BJ (cell line): ENCODE measurements around the gene TMEM100. TPM values are rescaled to one million over a fixed set of nuclear protein-coding genes. Genes with fewer than 3 reads are reported as not detected.

ENCODE experiments used
- CTCF ChIA-PET: fragments of 350-600 bp; formaldehyde crosslinking; extraction: SDS; loops from one replicate; lab custom pipeline; 2021; ENCODE audit warnings: antibody characterized with exemption, inconsistent platforms; lab: Yijun Ruan, JAX
- POLR2A ChIA-PET: fragments of 300-600 bp; sonication (Branson Sonifier 250); formaldehyde crosslinking; extraction: SDS; loops from one replicate; lab custom pipeline; 2021; ENCODE audit warnings: antibody characterized with exemption; lab: Charles Lee
- DNase-seq: peaks from one replicate; pipeline ENCODE4 v3.0.0-alpha.2; 2011; ENCODE audit warnings: low read depth
- H3K27me3 ChIP-seq: 2 replicates; pipeline ENCODE4 v1.6.0; 2011; ENCODE audit warnings: low read length; ENCODE audit not compliant: control insufficient read depth, insufficient read depth
- H3K36me3 ChIP-seq: 2 replicates; pipeline ENCODE4 v1.5.1; 2011; ENCODE audit warnings: low read length; ENCODE audit not compliant: control insufficient read depth, insufficient read depth
- H3K4me3 ChIP-seq: 2 replicates; pipeline ENCODE4 v1.5.1; 2011; ENCODE audit warnings: low read depth, mild to moderate bottlenecking, control low read depth, low read length
- CTCF ChIP-seq: IDR thresholded peaks from 2 replicates; pipeline ENCODE4 v1.5.1; 2011; ENCODE audit warnings: low read depth, mild to moderate bottlenecking, control low read depth, inconsistent platforms, low read length, moderate library complexity; ENCODE audit not compliant: insufficient read depth
- polyA plus RNA-seq: library from polyadenylated mRNA; depleted of rRNA; stranded (reverse); fragments of >200 nt; gene quantifications from 2 replicates; pipeline ENCODE4 v1.2.3, GENCODE V29; 2011

TMEM100 gene
- polyA plus RNA-seq, 1 experiment: 0.07 TPM

- H3K36me3 ChIP-seq: no peaks in the 10 kb centered on the region
- CTCF ChIA-PET: interaction anchor here (0.7 to 1.1 kb wide), 4 partner anchors 18 to 648 kb away, joined by 3 to 5 read pairs (median 4); no protein-coding TSS in a partner anchor
- no peak for TF ChIP-seq CTCF
- POLR2A ChIA-PET: no interaction called here
- H3K4me3 ChIP-seq: no peak overlapping the region
- H3K27me3 ChIP-seq: no peaks in the 10 kb centered on the region
- DNase-seq: no peak
These were observed 32.6 kb downstream of the TMEM100 start for GRCh38 chr17:55690105-55690508.

DNA sequence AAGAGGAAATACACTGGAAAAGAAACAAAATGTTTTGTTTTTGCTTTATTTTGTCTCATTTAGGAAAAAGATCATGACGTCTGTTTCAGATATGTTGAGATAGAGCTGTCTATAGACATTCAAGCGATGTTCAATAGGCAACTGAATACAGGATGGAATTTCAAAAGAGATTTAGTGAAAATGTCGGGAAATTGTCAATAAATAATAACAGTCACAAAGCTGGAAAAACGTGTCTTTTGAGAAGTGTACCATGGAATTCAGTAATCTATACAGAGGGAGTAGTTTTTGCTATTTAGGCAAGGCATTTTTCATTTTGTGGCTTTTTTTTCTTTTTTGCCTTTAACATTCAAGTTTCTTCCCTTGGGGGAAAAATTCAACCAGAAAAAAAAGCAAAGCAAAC, 33.0 kb downstream of the TMEM100 start:
- no peaks in the 10 kb centered on the region for H3K27me3 ChIP-seq
- no peak overlapping the region for H3K4me3 ChIP-seq
- no peak for DNase-seq
- ChIA-PET POLR2A (no interaction called here), CTCF (interaction anchor here (0.7 to 1.1 kb wide), 4 partner anchors 18 to 649 kb away, joined by 3 to 5 read pairs (median 4); no protein-coding TSS in a partner anchor)
- TF ChIP-seq CTCF: no peak
- H3K36me3 ChIP-seq: no peaks in the 10 kb centered on the region

DNA sequence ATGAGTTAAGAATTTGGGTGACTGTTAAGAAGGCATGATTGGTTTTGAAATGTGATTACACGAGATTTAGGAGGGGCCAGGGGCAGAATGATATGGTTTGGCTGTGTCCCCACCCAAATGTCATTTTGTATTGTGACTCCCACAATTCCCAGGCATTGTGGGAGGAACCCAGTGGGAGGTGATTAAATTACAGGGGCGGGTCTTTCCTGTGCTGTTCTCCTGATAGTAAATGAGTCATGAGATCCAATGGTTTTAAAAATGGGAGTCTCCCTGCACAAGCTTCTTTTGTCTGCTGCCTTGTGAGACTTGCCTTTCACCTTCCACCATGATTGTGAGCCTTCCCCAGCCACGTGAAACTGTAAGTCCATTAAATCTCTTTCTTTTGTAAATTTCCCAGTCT, 34.6 kb downstream of the TMEM100 start:
- CTCF ChIA-PET: no interaction called here
- POLR2A ChIA-PET: no interaction called here
- no peak for TF ChIP-seq CTCF
- no peak for DNase-seq
- Histone ChIP-seq H3K27me3 (no peaks in the 10 kb centered on the region), H3K4me3 (no peak overlapping the region), H3K36me3 (no peaks in the 10 kb centered on the region)

DNA sequence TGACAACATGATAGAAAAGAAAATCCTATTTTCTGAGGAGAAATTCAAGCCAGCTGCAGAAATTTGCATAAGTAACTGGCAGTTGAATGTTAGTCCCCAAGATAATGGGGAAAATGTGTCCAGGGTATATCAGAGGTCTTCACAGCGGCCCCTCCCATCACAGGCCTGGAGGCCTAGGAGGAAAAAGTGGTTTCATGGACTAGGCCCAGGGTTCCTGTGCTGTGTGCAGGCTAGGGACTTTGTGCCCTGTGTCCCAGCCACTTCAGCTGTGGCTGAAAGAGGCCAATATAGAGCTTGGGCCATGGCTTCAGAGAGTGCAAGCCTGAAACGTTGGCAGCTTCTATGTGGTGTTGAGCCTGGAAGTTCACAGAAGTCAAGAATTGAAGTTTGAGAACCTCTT, 35.6 kb downstream of the TMEM100 start:
- Histone ChIP-seq H3K36me3 (no peaks in the 10 kb centered on the region), H3K4me3 (no peak overlapping the region), H3K27me3 (no peaks in the 10 kb centered on the region)
- ChIA-PET POLR2A (no interaction called here), CTCF (no interaction called here)
- no peak for TF ChIP-seq CTCF
- DNase-seq: no peak

- DNase-seq: no peak
- ChIA-PET CTCF (no interaction called here), POLR2A (no interaction called here)
- TF ChIP-seq CTCF: no peak
- Histone ChIP-seq H3K36me3 (no peaks in the 10 kb centered on the region), H3K27me3 (no peaks in the 10 kb centered on the region), H3K4me3 (no peak overlapping the region)
These were observed 38.9 kb downstream of the TMEM100 start for GRCh38 chr17:55683550-55684315.
